GM19324 (cell line): Measurements from ENCODE around the gene UBTF.

ENCODE experiments used
- ATAC-seq: cut with Tn5 transposase; IDR thresholded peaks from one replicate; pipeline ENCODE4 v1.9.1; 2021; ENCODE audit warnings: mild to moderate bottlenecking, moderate library complexity; ENCODE audit not compliant: unreplicated experiment, low FRiP score

Gene UBTF

DNA sequence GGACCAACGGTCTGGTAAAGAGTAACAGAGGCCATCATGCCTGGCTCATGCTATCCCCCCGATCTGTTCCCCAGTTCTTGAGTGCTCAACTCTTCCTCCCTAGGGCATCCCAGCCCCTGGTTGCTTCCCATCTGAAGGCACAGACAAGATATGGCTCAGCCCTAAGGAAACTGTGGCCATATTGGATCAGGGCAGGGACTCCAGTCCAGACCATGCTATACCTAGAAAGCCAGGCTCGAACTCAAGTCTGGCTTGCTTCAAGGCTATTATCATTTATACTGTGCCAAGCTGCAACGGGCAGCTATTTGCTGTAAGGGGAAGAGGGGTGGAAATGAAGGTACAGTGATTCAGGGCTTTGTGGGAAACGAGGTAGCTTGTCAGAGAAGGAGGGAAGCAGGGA is 2.8 kb downstream of the UBTF start:
- ATAC-seq, result no peak

DNA sequence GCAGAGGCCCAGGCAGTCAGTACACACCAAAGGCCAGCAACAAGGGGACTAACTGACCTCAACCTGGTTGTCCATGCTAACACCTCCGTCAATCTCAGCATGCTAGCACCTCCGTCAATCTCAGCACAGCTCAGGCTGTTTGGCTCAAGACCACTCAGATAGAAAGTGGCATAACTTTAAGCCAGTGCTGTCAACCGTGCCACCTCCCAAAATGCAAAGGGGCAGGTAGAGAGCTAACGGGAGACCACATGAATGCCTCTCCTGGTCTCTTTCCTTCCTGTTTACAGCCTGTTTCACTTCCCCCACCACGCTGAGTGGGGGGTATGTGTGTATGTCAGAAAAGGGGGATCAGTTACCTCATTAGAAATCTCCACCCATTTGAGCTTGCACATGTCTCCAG is 3.3 kb downstream of the UBTF start:
- ATAC-seq, result no peak

DNA sequence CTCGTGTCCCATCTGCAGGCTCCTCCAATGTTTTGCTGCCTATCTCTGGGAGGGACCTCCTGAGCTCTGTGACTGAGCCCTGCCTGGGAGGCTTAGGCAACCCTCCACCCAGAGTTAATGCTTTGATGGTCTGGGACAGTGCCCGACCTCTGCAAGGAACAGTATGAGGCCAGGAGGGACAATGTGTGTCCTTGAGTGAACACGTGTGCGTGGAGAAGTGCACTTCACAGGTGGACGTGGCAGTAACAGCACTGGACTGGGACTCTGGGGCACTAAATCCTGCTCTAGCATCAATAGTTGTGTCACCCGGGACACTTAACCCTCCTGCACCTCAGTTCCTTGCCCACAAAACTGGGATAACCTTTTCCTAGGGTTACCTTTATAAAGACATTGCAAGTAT is 4.6 kb downstream of the UBTF start:
- ATAC-seq, result no peak

DNA sequence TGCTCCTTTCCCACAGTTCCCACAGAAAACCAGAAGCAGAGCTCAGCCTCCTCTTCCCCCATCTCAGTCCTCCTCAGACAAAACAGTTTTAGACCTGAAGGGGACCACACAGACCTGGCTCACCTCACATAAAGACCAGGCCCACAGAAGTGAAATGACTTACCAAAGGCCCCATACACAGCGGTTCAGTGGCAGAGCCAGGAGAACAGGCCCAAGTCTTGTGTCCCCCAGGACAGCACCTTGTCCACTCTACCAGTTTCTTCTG is 5.3 kb downstream of the UBTF start:
- ATAC-seq, result no peak

DNA sequence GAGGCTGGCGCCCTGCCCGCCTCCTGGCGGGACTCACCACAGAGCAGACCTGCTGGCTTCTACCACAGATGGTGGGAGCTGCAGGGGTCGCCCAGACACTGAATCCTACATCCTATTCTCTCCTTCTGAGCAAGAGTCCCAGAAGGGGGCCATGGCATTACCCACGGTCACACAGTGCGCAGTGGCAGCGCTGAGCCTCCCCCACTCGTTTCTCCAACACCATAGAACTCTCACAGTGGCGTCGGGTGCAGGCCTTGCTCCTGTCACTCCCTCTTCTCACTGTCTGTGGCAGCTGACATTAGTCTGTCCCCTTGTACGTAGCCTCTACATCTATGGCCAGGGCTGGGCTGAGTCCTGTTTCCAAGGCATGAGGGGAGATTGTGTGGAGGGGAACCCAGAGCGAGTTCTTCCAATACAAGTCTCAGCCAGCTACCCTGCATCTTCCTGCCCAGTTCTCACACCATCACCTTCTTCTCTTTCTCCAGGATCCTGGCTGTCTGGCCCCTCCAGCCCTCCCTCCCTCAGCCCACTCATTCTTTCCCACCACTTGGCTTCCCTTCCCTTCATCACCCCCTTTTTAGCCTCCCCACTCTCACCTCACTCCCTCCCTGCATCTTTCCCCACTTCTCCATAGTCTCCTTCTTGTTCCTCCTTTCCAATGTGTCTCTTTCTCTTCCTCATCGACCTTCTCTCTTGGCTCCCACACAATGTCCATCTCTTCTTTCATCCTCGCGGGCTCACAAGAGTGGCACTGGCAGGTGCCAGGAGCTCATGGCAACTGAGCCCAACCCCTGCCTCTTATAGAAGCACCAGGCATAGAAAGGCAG is 5.9 kb downstream of the UBTF start:
- ATAC-seq, result no peak

DNA sequence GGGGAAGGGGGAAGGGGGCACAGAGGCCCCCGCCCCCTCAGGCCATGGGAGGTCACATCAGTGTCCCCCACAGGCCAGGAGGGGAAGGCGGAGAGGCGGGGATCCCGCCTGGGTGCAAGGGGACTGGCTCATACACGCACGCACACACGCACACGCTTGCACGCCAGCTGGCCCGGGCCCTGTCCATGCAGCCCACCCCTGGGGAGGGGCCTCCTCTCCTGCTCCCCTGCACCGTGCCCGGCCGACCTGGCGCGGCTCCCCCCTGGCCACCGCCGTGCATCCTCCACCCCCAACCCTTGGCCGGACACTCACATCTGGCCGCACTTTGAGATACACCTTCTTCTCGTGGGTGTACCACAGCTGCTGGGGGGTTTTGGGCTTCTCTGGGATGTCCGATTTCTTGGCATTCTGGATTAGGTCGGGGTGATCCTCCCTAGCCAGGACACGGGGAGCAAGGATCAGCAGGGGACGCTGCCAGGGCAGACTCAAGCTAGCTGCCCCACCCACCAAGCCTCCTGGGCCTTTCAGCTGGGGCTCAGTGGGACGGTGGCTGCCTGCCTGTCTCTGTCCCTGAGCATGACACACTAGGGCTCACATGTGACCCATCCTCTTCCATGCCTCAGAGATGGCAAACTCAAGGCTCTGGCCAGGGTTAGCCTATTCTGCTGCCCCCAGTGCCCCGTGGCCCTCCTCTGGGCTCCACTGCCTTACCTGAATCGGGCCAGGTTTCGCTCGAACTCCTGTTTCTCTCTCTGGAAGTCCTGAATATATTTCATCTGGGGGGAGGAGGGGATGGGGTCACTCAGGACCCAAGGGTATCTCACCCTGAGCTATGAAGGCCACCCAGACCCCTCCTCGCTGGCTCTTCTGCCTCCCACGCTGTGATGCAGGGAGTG is 6.7 kb downstream of the UBTF start:
- no peak for ATAC-seq

DNA sequence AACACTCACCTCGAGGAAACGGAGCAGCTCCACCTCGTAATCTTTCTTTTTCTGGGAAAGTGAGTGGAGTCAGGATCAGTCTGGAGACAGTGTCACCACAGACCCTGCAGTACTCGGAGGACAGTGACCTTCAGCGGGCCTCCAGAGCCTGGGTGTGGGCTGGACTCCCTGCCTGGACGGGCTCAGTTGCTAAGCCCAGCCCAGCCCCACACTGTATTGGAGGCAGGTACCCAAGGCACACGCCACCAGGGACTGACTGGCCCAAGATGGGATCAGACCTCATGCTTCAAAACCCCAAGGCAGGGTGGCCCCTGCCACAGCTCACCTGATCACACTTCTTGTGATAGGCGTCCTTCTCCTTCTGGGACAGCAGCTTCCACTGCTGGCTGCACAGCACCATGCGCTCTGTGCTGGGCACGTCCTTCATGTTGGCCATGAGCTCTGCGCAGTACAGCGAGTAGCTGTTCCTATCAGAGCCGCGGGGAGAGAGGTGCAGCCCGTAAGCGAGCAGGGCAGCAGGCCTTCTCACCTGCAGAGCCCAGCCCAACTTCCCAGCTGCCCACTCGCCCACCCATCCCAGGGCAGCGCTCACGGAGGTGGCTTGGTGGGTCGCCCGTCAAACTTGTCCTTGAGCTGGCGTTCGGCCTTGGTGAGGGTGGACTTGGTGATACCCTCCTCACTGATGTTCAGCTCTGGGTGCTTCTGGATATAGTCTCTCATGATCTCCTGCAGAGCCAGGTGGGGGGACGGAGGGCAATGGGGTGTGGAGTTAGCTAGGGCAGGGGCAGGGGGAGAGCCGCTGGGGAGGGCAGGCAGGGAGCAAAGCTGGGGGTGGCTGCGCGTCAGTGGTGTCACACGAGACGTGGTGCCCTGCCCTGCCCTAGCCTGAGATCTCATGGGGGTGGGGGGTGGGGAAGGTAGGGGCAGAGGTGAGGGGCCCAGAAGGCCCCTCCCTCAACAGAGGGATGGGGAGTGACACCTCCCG is 7.9 kb downstream of the UBTF start:
- no peak for ATAC-seq

DNA sequence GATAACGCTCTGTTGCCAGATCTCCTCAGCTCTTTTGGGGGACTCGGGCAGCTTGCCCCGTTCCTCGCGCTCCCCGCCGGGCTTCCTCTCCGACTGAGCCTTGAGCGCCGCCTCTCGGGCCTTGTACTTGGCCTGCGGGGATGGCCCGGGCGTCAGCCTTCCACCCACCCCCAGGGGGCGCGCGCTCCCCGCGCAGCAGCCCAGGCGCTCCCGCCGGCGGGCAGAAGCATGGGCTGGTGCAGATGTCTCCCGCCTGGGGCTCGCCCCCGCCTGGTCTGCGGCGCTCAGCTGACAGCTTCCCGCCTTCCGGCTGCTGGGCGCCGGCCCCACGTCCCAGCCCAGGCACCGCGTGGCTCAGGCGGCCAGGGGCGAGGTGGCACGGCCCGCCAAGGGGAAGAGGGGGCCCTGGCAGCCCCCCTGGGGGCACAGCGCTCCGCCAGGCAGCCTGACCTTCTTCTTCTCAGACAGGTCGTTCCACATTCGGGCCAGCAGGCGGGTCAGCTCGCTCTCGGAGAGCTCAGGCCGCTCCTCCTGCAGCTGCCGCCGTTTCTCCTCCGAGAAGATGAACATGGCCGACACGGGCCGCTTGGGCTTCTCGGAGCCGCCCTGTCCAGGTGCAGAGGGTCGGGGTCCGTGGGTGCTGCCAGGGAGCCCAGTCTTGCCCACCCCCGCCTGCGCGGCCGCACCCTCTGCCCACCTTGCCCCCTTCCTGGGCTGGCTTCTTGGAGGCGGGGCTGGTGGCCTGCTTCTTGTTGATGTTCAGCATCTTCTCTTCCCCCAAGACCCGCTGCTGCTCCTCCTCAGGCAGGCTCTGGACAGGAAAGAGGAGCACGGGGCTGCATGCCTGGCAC is 8.9 kb downstream of the UBTF start:
- ATAC-seq, result peak; percentile 69

DNA sequence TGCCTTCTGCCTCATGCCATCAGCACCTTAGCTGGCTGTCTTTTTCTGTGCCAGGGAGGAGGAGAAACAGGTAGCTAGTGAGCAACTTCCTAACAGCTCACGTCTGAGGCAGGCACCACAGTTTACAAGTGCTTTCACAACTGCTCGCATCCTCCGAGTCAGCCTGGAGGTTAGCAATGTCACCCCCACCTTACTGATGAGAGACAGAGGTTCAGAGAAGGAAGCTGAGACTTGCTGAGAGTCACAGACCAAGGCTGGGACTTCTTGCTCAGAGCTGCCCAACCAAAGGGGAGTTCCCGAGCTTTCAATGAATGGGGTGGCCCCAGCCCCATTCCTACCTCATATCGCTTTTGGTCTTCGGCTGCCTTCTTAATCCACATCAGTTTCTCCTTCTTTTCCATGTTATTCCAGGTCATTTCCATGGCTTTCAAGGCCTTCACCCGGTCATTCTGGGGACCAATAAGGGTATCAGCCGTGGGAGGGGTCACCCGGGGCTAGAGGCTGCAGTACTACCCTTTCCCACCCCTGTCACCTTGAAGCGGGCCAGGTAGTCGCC is 9.6 kb downstream of the UBTF start:
- peak; percentile 5 for ATAC-seq

DNA sequence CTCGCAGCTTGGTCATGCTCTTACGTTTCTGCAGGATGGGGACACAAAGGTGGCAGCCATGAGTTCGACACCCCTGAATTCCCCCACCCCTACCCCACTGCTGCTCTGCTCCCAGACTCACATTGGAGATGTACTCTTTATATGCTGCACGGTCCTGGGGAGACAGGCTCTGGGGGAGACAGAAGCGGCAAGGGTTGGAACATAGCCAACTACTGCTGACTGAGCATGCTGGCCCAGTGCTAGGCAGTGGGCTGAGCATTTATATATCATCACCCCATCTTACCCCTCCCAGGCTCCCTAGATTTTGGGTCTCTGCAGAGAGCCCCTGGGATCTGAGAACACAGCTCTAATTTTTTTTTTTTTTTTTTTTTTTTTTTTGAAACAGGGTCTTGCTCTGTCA is 11.7 kb downstream of the UBTF start:
- no peak for ATAC-seq

DNA sequence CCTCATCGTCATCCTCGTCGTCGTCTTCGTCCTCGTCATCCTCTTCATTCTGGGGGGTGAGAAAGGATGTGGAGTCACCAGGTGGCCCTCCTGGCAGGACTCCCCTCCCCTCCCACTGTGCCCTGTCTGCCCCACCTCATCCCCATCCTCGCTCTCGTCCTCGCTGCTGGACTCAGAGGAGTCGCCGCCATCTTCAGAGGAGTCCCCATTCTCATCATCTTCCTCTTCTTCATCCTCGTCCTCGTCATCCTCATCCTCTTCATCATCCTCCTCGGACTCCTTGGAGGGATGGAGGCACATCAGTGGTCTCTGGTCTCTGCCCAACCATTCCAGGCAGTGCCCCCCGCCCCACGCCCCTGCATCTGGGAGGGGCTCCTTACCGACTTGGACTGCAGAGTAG is 12.2 kb downstream of the UBTF start:
- no peak for ATAC-seq

DNA sequence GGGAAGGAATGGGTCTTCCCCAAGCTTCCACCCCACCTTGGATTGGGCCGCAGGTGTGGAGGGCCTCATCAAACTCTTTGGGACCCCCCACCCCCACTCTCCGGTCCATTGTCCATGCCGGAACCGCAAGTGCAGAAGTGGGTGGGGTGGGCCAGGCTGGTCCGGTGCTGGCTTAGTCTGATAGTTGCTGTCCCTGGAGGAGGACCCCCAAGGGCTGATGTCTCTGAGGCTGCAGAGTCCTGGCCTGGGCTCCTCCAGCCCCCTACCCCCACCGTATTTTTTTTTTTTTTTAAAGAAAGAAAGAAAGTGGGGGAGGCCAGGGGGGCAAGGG is 12.7 kb downstream of the UBTF start:
- no peak for ATAC-seq

DNA sequence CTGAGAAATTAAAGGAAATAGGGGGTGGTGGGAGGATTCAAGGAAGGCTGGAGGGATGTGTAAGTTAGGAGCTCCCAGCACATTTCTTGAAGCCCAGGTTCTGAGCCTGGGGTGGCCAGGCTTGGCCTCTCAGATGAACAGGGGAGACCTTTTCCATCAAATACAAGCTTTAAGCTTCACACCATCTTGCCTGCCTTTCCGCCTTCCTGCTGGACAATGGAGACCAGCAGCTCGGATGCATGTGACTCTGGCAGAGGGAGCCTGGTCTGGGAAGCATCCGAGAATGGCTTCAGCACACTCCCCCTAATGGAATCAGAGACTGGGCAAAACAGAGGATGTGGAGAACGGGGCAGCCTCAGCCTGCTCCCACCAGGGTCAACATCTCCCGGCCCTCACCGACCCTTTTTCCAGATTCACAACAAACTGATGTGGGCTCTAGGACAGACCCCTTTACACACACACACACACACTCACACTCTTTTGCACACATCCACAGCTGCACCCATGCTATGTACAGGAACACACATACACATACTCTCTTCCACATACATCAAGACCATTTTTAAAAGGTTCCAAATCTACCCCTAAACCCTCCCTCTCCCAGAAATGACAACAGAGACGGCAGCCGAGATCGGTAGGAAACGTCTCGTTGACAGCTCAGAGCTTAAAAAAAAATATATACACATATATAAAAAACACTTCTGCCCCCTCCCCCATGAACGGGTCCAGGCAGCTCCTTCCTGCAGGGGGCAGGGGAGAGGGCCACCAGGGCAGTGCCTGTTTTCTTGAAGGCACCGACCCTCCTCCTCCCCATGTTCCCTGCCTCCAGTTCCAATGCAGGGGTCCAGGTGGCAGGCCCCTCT is 13.3 kb downstream of the UBTF start:
- ATAC-seq, result no peak

DNA sequence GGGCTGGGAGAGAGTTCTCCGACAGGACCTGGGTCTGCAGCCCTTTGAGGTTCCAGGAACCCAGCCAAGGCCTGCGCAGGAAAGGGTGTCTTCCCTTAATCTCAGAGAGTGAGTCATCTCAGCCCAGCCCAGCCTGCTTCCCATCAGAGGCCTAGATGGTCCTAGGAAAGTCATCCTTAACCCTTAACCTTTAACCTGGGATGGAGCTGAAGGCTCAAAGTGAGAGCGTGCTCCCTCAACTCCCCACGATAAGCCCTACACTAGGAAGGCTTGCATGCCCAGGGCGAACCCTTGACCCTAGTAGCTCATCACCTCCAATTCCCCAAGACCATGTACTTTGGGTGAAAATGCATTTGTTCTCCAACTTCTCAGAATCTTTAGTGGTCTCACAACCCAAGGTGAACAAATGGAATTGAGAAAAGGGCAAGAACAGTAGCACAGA is 15.0 kb downstream of the UBTF start:
- no peak for ATAC-seq

DNA sequence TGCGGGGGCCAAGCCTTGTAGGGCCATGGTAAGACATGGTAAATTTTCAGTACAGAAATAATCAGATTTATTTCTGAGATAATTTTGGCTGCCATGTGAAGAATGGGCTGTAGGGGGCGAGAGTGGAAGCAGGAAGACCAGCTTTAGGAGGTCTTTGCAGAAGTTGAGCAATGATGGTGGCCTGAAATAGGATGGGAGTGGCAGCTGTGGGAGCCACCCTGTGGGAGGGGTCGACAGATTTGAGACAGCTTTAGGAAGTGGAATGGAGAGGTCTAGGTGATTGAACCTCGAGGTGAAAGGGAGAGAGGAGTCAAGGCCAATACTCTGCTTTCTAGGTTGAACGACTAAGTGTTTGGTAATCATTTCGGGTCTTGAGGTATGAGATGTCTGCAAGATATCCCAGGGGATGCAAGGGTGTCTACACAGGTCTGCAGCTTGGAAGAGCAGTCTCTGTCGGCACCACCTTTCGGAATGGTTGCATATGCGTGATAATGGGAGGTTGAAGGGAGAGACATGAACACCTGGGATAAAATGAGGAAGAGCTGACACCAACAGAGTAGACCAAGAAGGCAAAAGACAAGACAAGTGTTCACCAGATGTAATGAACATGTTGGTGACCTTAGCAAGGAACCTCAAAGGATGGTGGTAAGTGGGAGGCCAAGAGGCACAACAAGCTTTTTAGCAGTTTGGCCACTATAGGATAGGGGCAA is 15.6 kb downstream of the UBTF start:
- ATAC-seq, result no peak

DNA sequence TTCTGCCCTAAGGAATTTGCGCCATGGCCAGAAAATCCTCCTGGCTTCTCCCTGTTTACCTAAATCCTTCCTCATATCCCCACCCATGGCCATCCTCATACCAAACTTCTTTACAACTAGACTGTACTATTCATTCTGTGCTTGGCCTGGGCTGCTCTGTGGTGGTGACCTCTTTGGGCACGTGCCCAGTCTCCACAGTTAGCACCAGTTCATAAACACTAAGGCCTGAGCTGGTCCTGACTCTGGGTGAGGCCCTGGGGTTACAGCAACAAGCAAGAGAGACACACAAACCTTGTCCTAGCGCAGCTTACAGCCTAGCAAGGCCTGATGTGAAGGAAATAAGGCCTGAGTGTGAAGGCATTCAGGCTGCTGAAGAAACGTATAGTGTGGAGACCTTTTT is 16.7 kb downstream of the UBTF start:
- ATAC-seq, result no peak

DNA sequence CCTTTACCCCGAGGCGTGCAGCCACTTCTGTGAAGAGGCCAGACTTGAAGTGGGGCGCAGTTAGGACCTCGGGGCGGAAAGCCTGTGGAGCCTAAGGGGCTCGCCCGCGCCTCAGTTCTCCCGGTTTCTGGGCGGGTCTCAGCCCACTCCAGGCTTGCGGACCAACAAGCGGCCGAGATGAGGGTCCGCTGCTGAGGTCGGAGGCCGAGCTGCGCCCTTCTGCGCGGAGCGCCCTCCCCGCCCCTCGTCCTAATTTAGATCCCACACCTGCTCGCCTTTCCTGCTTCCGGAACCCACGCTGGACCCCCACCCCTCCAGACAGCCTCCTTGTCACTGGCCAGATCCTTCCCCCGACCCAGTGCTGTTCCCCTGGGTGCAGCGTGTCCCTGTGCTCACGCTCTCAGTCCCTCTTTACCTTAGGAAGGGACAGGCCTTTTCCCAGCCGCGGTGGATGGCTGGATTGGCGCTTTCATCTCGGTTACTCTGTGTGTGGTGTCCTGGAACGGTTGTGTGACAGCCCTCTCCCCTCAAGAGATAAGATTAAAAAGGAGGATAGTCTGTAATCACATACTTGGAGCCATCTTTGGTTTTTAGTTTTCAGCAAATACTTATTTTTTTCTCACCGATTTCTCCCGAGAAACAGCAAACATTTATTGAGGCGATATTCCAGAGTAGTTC is 18.9 kb downstream of the UBTF start:
- ATAC-seq, result no peak
